Neural cell (in vitro differentiated cells): Measurements from ENCODE around the gene MRPL34. TPM values are rescaled to one million over a fixed set of nuclear protein-coding genes. Genes with fewer than 3 reads are reported as not detected.

Experiments used
- H2AFZ ChIP-seq: fragments of 200-600, 300-800 bp; sonication (generic), shearing (Covaris generic); 2 replicates; pipeline ENCODE4 v1.6.0; 2014; ENCODE audit warnings: low read depth, mild to moderate bottlenecking, antibody characterized with exemption, low read length, moderate library complexity
- H3F3A ChIP-seq: fragments of 200-600 bp; shearing (Covaris generic); 2 replicates; pipeline ENCODE4 v1.6.1; 2016; ENCODE audit warnings: mild to moderate bottlenecking, moderate library complexity, mixed read lengths, antibody characterized with exemption, low read length; ENCODE audit not compliant: insufficient read depth, poor library complexity, severe bottlenecking
- H3K27ac ChIP-seq: fragments of 200-600, 300-800 bp; sonication (generic), shearing (Covaris generic); 2 replicates; pipeline ENCODE4 v1.5.1; 2014; ENCODE audit warnings: mild to moderate bottlenecking, low read length, moderate library complexity
- H3K27me3 ChIP-seq: fragments of 300-800, 200-600 bp; sonication (generic), shearing (Covaris generic); 2 replicates; pipeline ENCODE4 v1.6.0; 2014; ENCODE audit warnings: mild to moderate bottlenecking, low read depth, low read length, moderate library complexity; ENCODE audit not compliant: insufficient read depth
- H3K36me3 ChIP-seq: fragments of 300-800, 200-600 bp; sonication (generic), shearing (Covaris generic); 2 replicates; pipeline ENCODE4 v1.5.1; 2014; ENCODE audit warnings: mild to moderate bottlenecking, antibody characterized with exemption, low read length, moderate library complexity; ENCODE audit not compliant: insufficient read depth
- H3K4me2 ChIP-seq: fragments of 300-800, 200-600 bp; sonication (generic), shearing (Covaris generic); 2 replicates; pipeline ENCODE4 v1.6.0; 2014; ENCODE audit warnings: mild to moderate bottlenecking, low read length
- H3K4me3 ChIP-seq: fragments of 300-800, 200-600 bp; sonication (generic), shearing (Covaris generic); 2 replicates; pipeline ENCODE4 v1.5.1; 2014; ENCODE audit warnings: mild to moderate bottlenecking, low read length, moderate library complexity
- H3K79me2 ChIP-seq: fragments of 200-600 bp; shearing (Covaris generic); replicated peaks from 2 replicates; pipeline ENCODE4 v1.6.0; 2014; ENCODE audit warnings: mild to moderate bottlenecking, low read length, moderate library complexity; ENCODE audit not compliant: insufficient read depth
- H3K9ac ChIP-seq: fragments of 300-800, 200-600 bp; sonication (generic), shearing (Covaris generic); 2 replicates; pipeline ENCODE4 v1.6.1; 2016; ENCODE audit warnings: mild to moderate bottlenecking, low read length, mixed read lengths
- H3K9me2 ChIP-seq: fragments of 200-600 bp; shearing (Covaris generic); 2 replicates; pipeline ENCODE4 v1.6.1; 2016; ENCODE audit warnings: mild to moderate bottlenecking, low read length, mixed read lengths; ENCODE audit not compliant: insufficient read depth
- H3K9me3 ChIP-seq: fragments of 200-600, 300-800 bp; sonication (generic), shearing (Covaris generic); 2 replicates; pipeline ENCODE4 v1.6.1; 2016; ENCODE audit warnings: mild to moderate bottlenecking, mixed run types, low read length, moderate library complexity, mixed read lengths
- H4K20me1 ChIP-seq: fragments of 200-600 bp; shearing (Covaris generic); 2 replicates; pipeline ENCODE4 v1.6.1; 2016; ENCODE audit warnings: mild to moderate bottlenecking, mixed run types; ENCODE audit not compliant: insufficient read depth
- EP300 ChIP-seq: fragments of 450-650 bp; conservative IDR thresholded peaks from 2 replicates; pipeline ENCODE4 v1.6.1; 2014; ENCODE audit warnings: antibody characterized with exemption, mild to moderate bottlenecking, moderate library complexity; ENCODE audit not compliant: poor library complexity, severe bottlenecking
- EZH2 ChIP-seq: fragments of 200-600, 300-800 bp; shearing (Covaris generic), sonication (generic); IDR thresholded peaks from 2 replicates; pipeline ENCODE4 v1.6.1; 2014; ENCODE audit warnings: antibody characterized with exemption, low read length, borderline replicate concordance, mild to moderate bottlenecking; ENCODE audit not compliant: insufficient read depth, poor library complexity, severe bottlenecking
- MXI1 ChIP-seq: fragments of 450-650 bp; conservative IDR thresholded peaks from 2 replicates; pipeline ENCODE4 v1.6.1; 2014; ENCODE audit warnings: antibody characterized with exemption, mild to moderate bottlenecking; ENCODE audit not compliant: poor library complexity, severe bottlenecking
- POLR2AphosphoS5 ChIP-seq: IDR thresholded peaks from 2 replicates; pipeline ENCODE4 v1.6.1; 2012
- RAD21 ChIP-seq: fragments of 450-650 bp; conservative IDR thresholded peaks from 2 replicates; pipeline ENCODE4 v1.6.1; 2014; ENCODE audit warnings: antibody characterized with exemption, mild to moderate bottlenecking, moderate library complexity
- SMC3 ChIP-seq: fragments of 450-650 bp; conservative IDR thresholded peaks from 2 replicates; pipeline ENCODE4 v1.6.1; 2014; ENCODE audit warnings: antibody characterized with exemption, mild to moderate bottlenecking, moderate library complexity; ENCODE audit not compliant: poor library complexity
- TAF1 ChIP-seq: IDR thresholded peaks from 2 replicates; pipeline ENCODE4 v1.6.1; 2012; ENCODE audit warnings: low read depth
- polyA plus RNA-seq: library from polyadenylated mRNA; depleted of rRNA; stranded (reverse); fragments of >200 nt; gene quantifications from 2 replicates; pipeline ENCODE4 v1.2.3, GENCODE V29; 2014
- TF ChIP-seq, protein P1 (sequence below): fragments of 450-650 bp; IDR thresholded peaks from 2 replicates; pipeline ENCODE4 v1.5.1; 2014; ENCODE audit warnings: antibody characterized with exemption, mild to moderate bottlenecking, moderate library complexity; ENCODE audit not compliant: poor library complexity, severe bottlenecking
- TF ChIP-seq, protein P2 (sequence below): IDR thresholded peaks from 2 replicates; pipeline ENCODE4 v1.6.1; 2012; ENCODE audit warnings: borderline replicate concordance

Gene MRPL34
- polyA plus RNA-seq, 1 donor from 2014 or later: 61.7 TPM

GRCh38 chr19:17266589-17266974 is 39.1 kb upstream of the MRPL34 start:
- no peaks in the 10 kb centered on the region for H3K36me3 ChIP-seq
- H3K79me2 ChIP-seq: peaks cover 9% of the 10 kb centered on the region
- H3K4me2 ChIP-seq: no peak overlapping the region
- no peaks in the 10 kb centered on the region for H3F3A ChIP-seq
- TF ChIP-seq, protein P1, sequence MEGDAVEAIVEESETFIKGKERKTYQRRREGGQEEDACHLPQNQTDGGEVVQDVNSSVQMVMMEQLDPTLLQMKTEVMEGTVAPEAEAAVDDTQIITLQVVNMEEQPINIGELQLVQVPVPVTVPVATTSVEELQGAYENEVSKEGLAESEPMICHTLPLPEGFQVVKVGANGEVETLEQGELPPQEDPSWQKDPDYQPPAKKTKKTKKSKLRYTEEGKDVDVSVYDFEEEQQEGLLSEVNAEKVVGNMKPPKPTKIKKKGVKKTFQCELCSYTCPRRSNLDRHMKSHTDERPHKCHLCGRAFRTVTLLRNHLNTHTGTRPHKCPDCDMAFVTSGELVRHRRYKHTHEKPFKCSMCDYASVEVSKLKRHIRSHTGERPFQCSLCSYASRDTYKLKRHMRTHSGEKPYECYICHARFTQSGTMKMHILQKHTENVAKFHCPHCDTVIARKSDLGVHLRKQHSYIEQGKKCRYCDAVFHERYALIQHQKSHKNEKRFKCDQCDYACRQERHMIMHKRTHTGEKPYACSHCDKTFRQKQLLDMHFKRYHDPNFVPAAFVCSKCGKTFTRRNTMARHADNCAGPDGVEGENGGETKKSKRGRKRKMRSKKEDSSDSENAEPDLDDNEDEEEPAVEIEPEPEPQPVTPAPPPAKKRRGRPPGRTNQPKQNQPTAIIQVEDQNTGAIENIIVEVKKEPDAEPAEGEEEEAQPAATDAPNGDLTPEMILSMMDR: no peak
- TF ChIP-seq MXI1: no peak
- no peak overlapping the region for H2AFZ ChIP-seq
- no peaks in the 10 kb centered on the region for H3K9me2 ChIP-seq
- H4K20me1 ChIP-seq: no peaks in the 10 kb centered on the region
- no peak overlapping the region for H3K9ac ChIP-seq
- peak overlapping the region; percentile 47 for H3K27ac ChIP-seq
- H3K27me3 ChIP-seq: no peaks in the 10 kb centered on the region
- no peak overlapping the region for H3K4me3 ChIP-seq
- H3K9me3 ChIP-seq: no peaks in the 10 kb centered on the region

DNA sequence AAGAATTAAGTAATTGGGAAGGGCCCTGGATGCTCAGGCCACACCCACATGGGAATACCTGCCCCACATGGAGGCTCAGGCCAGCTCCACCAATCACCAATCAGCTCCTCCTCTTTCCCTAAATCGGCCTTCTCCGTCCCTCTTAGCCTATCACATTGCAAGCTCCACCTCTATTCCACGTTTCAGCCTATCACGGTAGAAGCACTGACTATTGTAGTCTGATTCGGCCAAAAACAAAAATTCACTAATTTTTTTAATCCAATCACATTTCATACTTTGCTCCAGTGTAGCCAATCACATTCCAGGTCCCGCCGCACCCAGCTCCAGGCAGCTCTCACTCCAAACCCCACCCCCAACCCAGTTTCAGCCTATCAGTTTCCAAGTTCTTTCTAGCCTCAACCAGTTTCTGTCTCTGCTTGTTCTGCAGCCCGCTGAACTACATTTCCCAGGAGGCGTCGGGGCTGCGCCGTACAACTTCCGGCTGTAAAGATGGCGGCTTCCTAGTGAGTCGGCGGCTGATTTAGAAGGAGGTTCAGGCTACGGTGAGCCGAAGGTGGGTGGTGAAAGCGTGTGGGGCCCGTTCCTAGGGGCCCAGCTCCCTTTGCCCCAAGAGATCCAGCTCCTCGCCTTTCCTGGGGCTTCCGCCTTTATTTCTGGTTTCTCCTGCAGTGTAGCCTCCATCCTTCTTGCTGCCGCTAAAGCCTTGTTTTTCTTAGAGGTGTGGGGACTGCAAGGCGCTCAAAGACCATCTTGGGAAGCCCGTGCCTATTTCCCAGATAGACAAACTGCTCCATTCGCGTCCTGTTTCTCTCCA is 38.5 kb upstream of the MRPL34 start, which contains the start of gene BABAM1:
Gene BABAM1, plus strand, starts transcription at position 469 of the 814 bp plus-strand sequence. CDS start 1,364 bp downstream, outside the sequence.
- H3K27ac ChIP-seq: peak within 1 kb of the TSS; percentile 67
- H3K36me3 ChIP-seq: no peaks in the 10 kb centered on the region
- H3K27me3 ChIP-seq: no peaks in the 10 kb centered on the region
- peaks cover 9% of the 10 kb centered on the region for H3K79me2 ChIP-seq
- H2AFZ ChIP-seq: peak within 1 kb of the TSS; percentile 37
- TF ChIP-seq, protein P1: no peak
- TF ChIP-seq RAD21: peak; percentile 50
- TF ChIP-seq POLR2AphosphoS5: peak; percentile 85
- TF ChIP-seq EZH2: no peak
- peak; percentile 94 for TF ChIP-seq MXI1
- TF ChIP-seq, protein P2, sequence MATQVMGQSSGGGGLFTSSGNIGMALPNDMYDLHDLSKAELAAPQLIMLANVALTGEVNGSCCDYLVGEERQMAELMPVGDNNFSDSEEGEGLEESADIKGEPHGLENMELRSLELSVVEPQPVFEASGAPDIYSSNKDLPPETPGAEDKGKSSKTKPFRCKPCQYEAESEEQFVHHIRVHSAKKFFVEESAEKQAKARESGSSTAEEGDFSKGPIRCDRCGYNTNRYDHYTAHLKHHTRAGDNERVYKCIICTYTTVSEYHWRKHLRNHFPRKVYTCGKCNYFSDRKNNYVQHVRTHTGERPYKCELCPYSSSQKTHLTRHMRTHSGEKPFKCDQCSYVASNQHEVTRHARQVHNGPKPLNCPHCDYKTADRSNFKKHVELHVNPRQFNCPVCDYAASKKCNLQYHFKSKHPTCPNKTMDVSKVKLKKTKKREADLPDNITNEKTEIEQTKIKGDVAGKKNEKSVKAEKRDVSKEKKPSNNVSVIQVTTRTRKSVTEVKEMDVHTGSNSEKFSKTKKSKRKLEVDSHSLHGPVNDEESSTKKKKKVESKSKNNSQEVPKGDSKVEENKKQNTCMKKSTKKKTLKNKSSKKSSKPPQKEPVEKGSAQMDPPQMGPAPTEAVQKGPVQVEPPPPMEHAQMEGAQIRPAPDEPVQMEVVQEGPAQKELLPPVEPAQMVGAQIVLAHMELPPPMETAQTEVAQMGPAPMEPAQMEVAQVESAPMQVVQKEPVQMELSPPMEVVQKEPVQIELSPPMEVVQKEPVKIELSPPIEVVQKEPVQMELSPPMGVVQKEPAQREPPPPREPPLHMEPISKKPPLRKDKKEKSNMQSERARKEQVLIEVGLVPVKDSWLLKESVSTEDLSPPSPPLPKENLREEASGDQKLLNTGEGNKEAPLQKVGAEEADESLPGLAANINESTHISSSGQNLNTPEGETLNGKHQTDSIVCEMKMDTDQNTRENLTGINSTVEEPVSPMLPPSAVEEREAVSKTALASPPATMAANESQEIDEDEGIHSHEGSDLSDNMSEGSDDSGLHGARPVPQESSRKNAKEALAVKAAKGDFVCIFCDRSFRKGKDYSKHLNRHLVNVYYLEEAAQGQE: peak; percentile 86
- no peak for TF ChIP-seq EP300
- peak; percentile 88 for TF ChIP-seq TAF1
- peak; percentile 58 for TF ChIP-seq SMC3
- H3F3A ChIP-seq: no peaks in the 10 kb centered on the region
- peak within 1 kb of the TSS; percentile 72 for H3K4me3 ChIP-seq
- no peaks in the 10 kb centered on the region for H4K20me1 ChIP-seq
- H3K9ac ChIP-seq: peak within 1 kb of the TSS; percentile 72
- no peaks in the 10 kb centered on the region for H3K9me2 ChIP-seq
- H3K9me3 ChIP-seq: no peaks in the 10 kb centered on the region
- H3K4me2 ChIP-seq: peak within 1 kb of the TSS; percentile 35
